Right lobe of liver (tissue), 4 donors: ENCODE data around the gene TMEM245.

ENCODE experiments used
- CTCF ChIP-seq, 4 donors: fragments of 200-600 bp in 3 of 4; fragments of 450-650 bp in 1 of 4; IDR thresholded peaks; one replicate each; pipeline versions ENCODE4 v1.5.1 to v1.8.0; 2016 to 2022; ENCODE audit warnings: antibody characterized with exemption in 4 of 4, mild to moderate bottlenecking in 2 of 4
- POLR2A ChIP-seq: fragments of 450-650 bp; IDR thresholded peaks from one replicate; pipeline ENCODE4 v1.6.1; 2017; ENCODE audit warnings: antibody characterized with exemption, mild to moderate bottlenecking
- donor health status: DM: no; HTN: no; CAD: no.
- donor health status: DM: no; HTN: no; CAD: no.
- donor health status: DM: no; HTN: yes; CAD: no.

- TF ChIP-seq CTCF (IDR thresholded peaks at IDR 0.05) (no peak), POLR2A (no peak)
Observed at GRCh38 chr9:109092051-109092580, 27.6 kb downstream of the TMEM245 start.
